KOPT-K1 (cell line): ENCODE measurements around the gene RNF180.
"Not testable (repeated sequence)": the region's sequence is repeated elsewhere in the genome, so short reads cannot be mapped to it uniquely, and the experiment has no call there.

ENCODE experiments used
- H3K27ac ChIP-seq: fragments of 200-600 bp; sonication (generic); 2 replicates; pipeline ENCODE4 v1.5.1; 2016; ENCODE audit warnings: antibody characterized with exemption, mild to moderate bottlenecking, low read depth, low read length; ENCODE audit not compliant: poor library complexity, severe bottlenecking
- H3K36me3 ChIP-seq: fragments of 200-600 bp; sonication (generic); 2 replicates; pipeline ENCODE4 v1.5.1; 2017; ENCODE audit warnings: antibody characterized with exemption, mild to moderate bottlenecking, low read length, moderate library complexity; ENCODE audit not compliant: insufficient read depth
- H3K9me3 ChIP-seq: fragments of 200-600 bp; sonication (generic); 2 replicates; pipeline ENCODE4 v1.5.1; 2017; ENCODE audit warnings: antibody characterized with exemption, low read length, mild to moderate bottlenecking; ENCODE audit not compliant: insufficient read depth, poor library complexity, severe bottlenecking

The RNF180 gene

GRCh38 chr5:64206653-64207052, 41.0 kb downstream of the RNF180 start:
- no peaks in the 10 kb centered on the region for H3K9me3 ChIP-seq
- no peak overlapping the region for H3K27ac ChIP-seq
- no peaks in the 10 kb centered on the region for H3K36me3 ChIP-seq

- no peaks in the 10 kb centered on the region for H3K36me3 ChIP-seq
- H3K27ac ChIP-seq, result no peak overlapping the region
- H3K9me3 ChIP-seq, result no peaks in the 10 kb centered on the region
These were observed 42.3 kb downstream of the RNF180 start for GRCh38 chr5:64207978-64208377.

GRCh38 chr5:64209353-64209752, 43.7 kb downstream of the RNF180 start:
- Histone ChIP-seq H3K27ac (no peak overlapping the region), H3K9me3 (no peaks in the 10 kb centered on the region), H3K36me3 (no peaks in the 10 kb centered on the region)

- Histone ChIP-seq H3K27ac (no peak overlapping the region), H3K9me3 (no peaks in the 10 kb centered on the region)
These were observed 45.2 kb downstream of the RNF180 start for GRCh38 chr5:64210866-64211265.

GRCh38 chr5:64213011-64213410, 47.4 kb downstream of the RNF180 start:
- no peaks in the 10 kb centered on the region for H3K36me3 ChIP-seq
- H3K27ac ChIP-seq, result no peak overlapping the region
- no peaks in the 10 kb centered on the region for H3K9me3 ChIP-seq

More at GRCh38 chr5:64210866-64211265, 45.2 kb downstream of the RNF180 start:
- H3K36me3 ChIP-seq, result no peaks in the 10 kb centered on the region

GRCh38 chr5:64213531-64213930, 47.9 kb downstream of the RNF180 start:
- H3K27ac ChIP-seq, result no peak overlapping the region
- no peaks in the 10 kb centered on the region for H3K9me3 ChIP-seq
- no peaks in the 10 kb centered on the region for H3K36me3 ChIP-seq

- no peaks in the 10 kb centered on the region for H3K9me3 ChIP-seq
These were observed 48.5 kb downstream of the RNF180 start for GRCh38 chr5:64214132-64214531.

GRCh38 chr5:64221911-64222310, 56.3 kb downstream of the RNF180 start:
- no peaks in the 10 kb centered on the region for H3K36me3 ChIP-seq
- H3K9me3 ChIP-seq, result no peaks in the 10 kb centered on the region
- no peak overlapping the region for H3K27ac ChIP-seq

More at GRCh38 chr5:64214132-64214531, 48.5 kb downstream of the RNF180 start:
- Histone ChIP-seq H3K36me3 (no peaks in the 10 kb centered on the region), H3K27ac (no peak overlapping the region)

- not testable (repeated sequence) for H3K9me3 ChIP-seq, H3K36me3 ChIP-seq, H3K27ac ChIP-seq
These were observed 59.8 kb downstream of the RNF180 start for GRCh38 chr5:64225286-64225981.

- H3K36me3 ChIP-seq, H3K27ac ChIP-seq, H3K9me3 ChIP-seq: not testable (repeated sequence)
These were observed 61.5 kb downstream of the RNF180 start for GRCh38 chr5:64227131-64227537.

GRCh38 chr5:64229163-64229774, 63.6 kb downstream of the RNF180 start:
- no peaks in the 10 kb centered on the region for H3K9me3 ChIP-seq
- no peaks in the 10 kb centered on the region for H3K36me3 ChIP-seq
- H3K27ac ChIP-seq, result no peak overlapping the region

GRCh38 chr5:64260756-64261155, 95.1 kb downstream of the RNF180 start:
- Histone ChIP-seq H3K36me3 (no peaks in the 10 kb centered on the region), H3K27ac (no peak overlapping the region), H3K9me3 (no peaks in the 10 kb centered on the region)

GRCh38 chr5:64269164-64269563, 103.5 kb downstream of the RNF180 start:
- no peaks in the 10 kb centered on the region for H3K9me3 ChIP-seq
- H3K27ac ChIP-seq, result no peak overlapping the region
- H3K36me3 ChIP-seq, result no peaks in the 10 kb centered on the region

GRCh38 chr5:64273276-64273675, 107.6 kb downstream of the RNF180 start:
- Histone ChIP-seq H3K9me3 (no peaks in the 10 kb centered on the region), H3K27ac (no peak overlapping the region), H3K36me3 (no peaks in the 10 kb centered on the region)

- Histone ChIP-seq H3K36me3 (no peaks in the 10 kb centered on the region), H3K27ac (no peak overlapping the region), H3K9me3 (no peaks in the 10 kb centered on the region)
These were observed 119.8 kb downstream of the RNF180 start for GRCh38 chr5:64285188-64286130.
